Measurements from ENCODE around the gene NDUFA11.
A peak's percentile ranks its signal among the peaks of the same experiment; 100 is the strongest.
"Not testable (repeated sequence)": the region's sequence is repeated elsewhere in the genome, so short reads cannot be mapped to it uniquely, and the experiment has no call there.

Gene NDUFA11

GRCh38 chr19:5884065-5884811 lies 19.4 kb downstream of the NDUFA11 start:
- not testable (repeated sequence) for DNase-seq

GRCh38 chr19:5883157-5883873 lies 20.3 kb downstream of the NDUFA11 start:
- DNase-seq, result not testable (repeated sequence)

- no peak for DNase-seq
These were observed 21.1 kb downstream of the NDUFA11 start for GRCh38 chr19:5882421-5882968.

- DNase-seq, result no peak
These were observed 21.9 kb downstream of the NDUFA11 start for GRCh38 chr19:5881543-5882299.

DNA sequence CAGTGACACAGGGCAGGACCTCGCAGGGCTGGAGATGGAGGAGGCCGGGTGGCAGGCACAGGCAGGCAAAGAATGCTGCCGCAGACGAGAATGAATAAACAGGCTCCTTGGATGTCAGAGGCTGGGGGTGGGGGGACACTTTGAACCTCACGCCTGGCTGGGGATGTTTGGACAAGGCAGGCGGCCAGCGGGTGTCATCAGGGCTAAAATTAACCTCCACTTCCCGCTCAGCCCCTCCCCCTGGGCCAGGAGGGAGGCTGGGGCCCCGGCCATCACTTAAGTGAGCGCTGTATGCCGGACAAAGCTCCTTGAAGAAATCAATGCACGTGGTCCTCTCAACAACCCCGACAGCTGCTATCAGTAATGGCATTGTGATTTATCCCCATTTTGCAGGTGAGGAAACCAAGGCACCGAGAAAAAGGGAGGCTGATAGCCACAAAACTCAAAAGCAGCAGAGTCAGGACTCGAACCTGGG lies 22.9 kb downstream of the NDUFA11 start:
- peak; percentile 82 for DNase-seq

GRCh38 chr19:5880196-5880595 lies 23.4 kb downstream of the NDUFA11 start:
- DNase-seq, result no peak

- no peak for DNase-seq
These were observed 25.7 kb downstream of the NDUFA11 start for GRCh38 chr19:5877882-5878281.

DNA sequence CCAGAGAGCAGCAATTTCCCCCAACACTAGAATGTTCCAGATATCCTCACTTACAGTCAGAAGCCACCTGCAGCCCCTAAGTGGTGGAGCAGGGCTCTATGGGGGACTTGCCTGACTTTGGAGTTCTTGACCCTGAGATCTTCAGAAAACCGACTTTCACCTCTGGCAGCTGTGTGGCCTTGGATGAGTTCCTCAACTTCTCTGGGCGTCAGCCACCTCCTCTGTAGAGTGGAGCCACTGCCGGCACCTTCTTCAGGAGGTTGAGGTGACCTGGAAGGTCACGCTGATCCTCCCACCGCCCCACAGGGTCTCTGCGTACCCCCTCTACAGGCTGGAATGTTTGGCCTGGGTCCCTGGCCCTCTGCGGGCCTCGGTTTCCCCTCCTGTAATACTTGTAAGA lies 26.2 kb downstream of the NDUFA11 start:
- DNase-seq, result no peak

GRCh38 chr19:5874496-5874895 lies 29.1 kb downstream of the NDUFA11 start:
- DNase-seq, result not testable (repeated sequence)

DNA sequence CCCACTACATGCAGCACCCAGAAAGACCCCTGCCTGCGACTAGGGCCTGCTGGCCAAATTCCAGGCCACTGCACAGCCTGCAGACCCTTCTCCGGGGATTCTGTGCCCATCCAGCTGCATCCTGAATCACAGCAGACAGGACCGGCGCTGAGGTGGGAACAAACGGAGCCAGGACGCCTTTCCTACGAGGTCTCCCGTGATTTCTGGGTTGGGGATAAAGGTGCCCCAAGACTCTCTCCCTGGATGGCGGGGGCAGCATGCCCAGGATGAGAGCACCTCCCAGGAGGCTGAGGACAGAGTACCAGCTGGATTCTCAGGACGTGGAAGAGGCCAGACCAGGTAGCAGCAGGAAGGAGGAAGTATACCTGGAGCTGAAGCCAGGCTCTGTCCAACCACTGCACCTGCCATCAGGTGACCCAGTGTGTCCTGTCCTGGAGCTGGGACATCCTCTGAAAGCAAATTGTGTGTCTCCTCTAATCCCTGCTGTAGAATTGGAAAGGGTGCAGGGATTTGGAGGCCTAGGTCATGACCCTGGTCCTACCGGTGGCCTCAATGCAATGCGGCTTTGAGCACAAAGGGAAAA lies 29.9 kb downstream of the NDUFA11 start:
- DNase-seq, result no peak

GRCh38 chr19:5870986-5871394 lies 32.6 kb downstream of the NDUFA11 start:
- no peak for DNase-seq

GRCh38 chr19:5867201-5868136 lies 36.1 kb downstream of the NDUFA11 start:
- no peak for DNase-seq

- no peak for DNase-seq
These were observed 37.8 kb downstream of the NDUFA11 start for GRCh38 chr19:5865772-5866171.

DNA sequence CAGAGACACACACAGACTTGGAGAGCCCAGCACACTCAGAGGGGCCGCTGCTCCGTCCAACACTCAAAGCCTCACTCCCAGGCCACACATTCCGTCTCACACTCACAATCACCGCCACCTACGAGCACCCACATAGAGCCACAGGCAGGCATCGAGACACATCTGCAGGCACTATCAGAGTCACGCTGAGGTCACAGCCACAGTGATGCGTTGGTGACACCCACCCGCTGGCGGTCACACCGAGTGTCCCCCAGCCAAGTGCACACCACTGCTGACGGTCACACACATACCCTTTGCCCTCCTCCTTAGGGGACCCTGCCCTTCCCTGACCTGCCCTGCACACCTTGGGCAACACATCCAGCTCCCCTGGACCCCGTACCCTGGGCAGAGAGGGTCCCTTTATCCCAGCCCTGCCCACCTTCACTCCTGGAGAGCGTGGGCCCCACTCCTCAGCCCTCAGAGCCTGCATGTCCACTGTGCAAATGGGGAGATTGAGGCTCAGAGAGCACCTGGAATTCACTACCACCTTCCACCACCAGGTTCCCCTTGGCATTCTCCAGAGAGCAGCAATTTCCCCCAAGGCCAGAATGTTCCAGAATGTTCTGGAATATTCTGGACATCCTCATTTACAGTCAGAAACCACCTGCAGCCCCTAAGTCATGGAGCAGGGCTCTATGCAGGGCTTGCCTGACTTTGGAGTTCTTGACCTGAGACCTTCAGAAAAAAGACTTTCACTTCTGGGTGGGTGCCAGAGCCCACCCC lies 38.7 kb downstream of the NDUFA11 start:
- no peak for DNase-seq

GRCh38 chr19:5864013-5864720 lies 39.4 kb downstream of the NDUFA11 start:
- DNase-seq, result no peak

DNA sequence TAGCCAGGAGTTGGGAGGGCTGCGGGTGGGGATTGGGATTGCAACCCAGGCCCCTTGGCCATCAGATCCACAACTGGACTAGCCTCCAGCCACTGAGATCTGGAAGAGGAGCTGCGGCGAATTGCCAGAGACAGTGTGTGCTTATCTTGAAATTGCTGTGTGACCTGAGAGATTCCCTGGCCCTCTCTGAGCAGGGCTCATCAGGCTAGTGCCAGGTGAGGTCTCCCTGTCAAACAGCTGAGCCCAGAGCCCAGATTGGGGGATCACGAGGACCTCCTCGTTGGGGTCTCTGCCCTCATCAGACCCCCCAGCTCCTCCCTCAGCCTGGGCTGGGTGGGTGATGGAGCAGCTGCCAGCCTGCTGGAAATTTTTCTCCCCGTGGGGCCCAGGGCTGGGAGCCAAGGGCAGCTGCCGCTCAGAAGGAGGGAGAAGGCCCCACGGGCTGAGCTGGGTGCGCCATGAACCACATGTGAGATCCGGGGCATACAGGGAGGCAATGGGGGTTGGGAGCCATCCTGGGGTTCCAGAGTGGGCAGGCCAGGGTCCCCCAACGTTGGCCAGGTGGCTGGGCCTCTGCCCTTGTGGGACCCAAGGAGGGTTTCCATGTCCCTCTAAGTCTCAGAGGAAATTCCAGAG lies 40.4 kb downstream of the NDUFA11 start:
- no peak for DNase-seq

DNA sequence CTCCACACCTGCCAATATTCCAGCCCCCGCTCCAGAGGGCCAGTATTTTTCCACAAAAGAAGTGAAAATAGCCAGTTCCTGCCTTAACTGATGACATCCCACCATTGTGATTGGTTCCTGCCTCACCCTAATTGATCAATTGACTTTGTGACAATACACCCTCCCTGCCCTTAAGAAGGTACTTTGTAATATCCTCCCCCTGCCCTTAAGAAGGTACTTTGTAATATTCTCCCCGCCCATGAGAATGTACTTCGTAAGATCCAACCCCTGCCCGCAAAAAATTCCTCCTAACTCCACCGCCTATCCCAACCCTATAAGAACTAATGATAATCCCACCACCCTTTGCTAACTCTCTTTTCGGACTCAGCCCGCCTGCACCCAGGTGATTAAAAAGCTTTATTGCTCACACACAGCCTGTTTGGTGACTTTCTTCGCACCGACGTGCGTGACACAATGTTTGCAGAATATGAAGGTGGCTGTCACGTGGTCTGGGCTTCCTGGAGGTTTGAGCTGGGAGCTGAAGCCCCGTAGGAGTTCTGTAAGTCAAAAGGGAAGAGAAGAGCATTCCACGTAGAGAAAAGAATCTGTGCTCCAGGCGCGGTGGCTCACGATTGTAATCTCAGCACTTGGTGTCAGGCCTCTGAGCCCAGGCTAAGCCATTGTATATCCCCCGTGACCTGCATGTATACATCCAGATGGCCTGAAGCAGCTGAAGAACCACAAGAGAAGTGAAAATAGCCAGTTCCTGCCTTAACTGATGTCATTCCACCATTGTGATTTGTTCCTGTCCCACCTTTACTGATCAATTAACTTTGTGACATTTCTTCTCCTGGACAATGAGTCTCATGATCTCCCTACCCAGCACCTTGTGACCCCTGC lies 46.1 kb downstream of the NDUFA11 start:
- DNase-seq, result no peak

- DNase-seq, result not testable (repeated sequence)
These were observed 48.4 kb downstream of the NDUFA11 start for GRCh38 chr19:5855151-5855550.

GRCh38 chr19:5854121-5854520 lies 49.5 kb downstream of the NDUFA11 start:
- not testable (repeated sequence) for DNase-seq

Data from left hindlimb (tissue), 1 donor.